IMR-90 (cell line): ENCODE measurements around the gene KCNT1. TPM values are rescaled to one million over a fixed set of nuclear protein-coding genes. Genes with fewer than 3 reads are reported as not detected.

Source experiments
- ATAC-seq: fragments of 200-7000 bp; cut with Tn5 transposase; 2 replicates; pipeline ENCODE4 v1.9.1; 2020; ENCODE audit warnings: low read depth, mild to moderate bottlenecking, moderate library complexity
- BruUV-seq: library from RNA; stranded (reverse); fragments of 400-500 nt; replicated peaks from 2 replicates; lab custom pipeline; 2021; lab: Mats Ljungman, UMichigan
- CTCF ChIA-PET: fragments of 300-600 bp; formaldehyde crosslinking; extraction: SDS; loops from one replicate; lab custom pipeline; 2021; ENCODE audit warnings: antibody characterized with exemption; lab: Yijun Ruan, JAX
- POLR2A ChIA-PET: fragments of 300-600 bp; sonication (Branson Sonifier 250); formaldehyde crosslinking; loops from one replicate; lab custom pipeline; 2022; ENCODE audit warnings: antibody characterized with exemption; ENCODE audit not compliant: unreplicated experiment; lab: Charles Lee
- DNase-seq: peaks from one replicate; pipeline ENCODE4 v3.0.0; 2013
- H2AFZ ChIP-seq: replicated peaks from 2 replicates; pipeline ENCODE3; 2013; ENCODE audit warnings: low read length, mild to moderate bottlenecking; ENCODE audit not compliant: poor library complexity
- H2AK5ac ChIP-seq: 2 replicates; pipeline ENCODE4 v1.6.1; 2013; ENCODE audit warnings: low read depth, low read length, inconsistent platforms
- H2AK9ac ChIP-seq: replicated peaks from 2 replicates; pipeline ENCODE3; 2013; ENCODE audit warnings: mild to moderate bottlenecking, low read depth, low read length, moderate library complexity; ENCODE audit not compliant: poor library complexity
- H2BK120ac ChIP-seq: 2 replicates; pipeline ENCODE4 v1.6.1; 2013; ENCODE audit warnings: low read depth, low read length, inconsistent platforms
- H2BK15ac ChIP-seq: 3 replicates; pipeline ENCODE4 v1.6.1; 2013; ENCODE audit warnings: low read depth, low read length, inconsistent platforms
- H2BK20ac ChIP-seq: 2 replicates; pipeline ENCODE4 v1.6.1; 2013; ENCODE audit warnings: low read depth, mild to moderate bottlenecking, inconsistent platforms, low read length, moderate library complexity
- H2BK5ac ChIP-seq: 2 replicates; pipeline ENCODE4 v1.6.1; 2013; ENCODE audit warnings: mild to moderate bottlenecking, low read depth, low read length, inconsistent platforms; ENCODE audit not compliant: poor library complexity, severe bottlenecking
- H3K14ac ChIP-seq: replicated peaks from 2 replicates; pipeline ENCODE4 v1.6.1; 2013; ENCODE audit warnings: low read depth, low read length, inconsistent platforms
- H3K18ac ChIP-seq: 2 replicates; pipeline ENCODE4 v1.6.1; 2013; ENCODE audit warnings: low read depth, low read length, control low read depth
- H3K23ac ChIP-seq: 2 replicates; pipeline ENCODE4 v1.6.1; 2013; ENCODE audit warnings: low read depth, low read length, inconsistent platforms
- H3K27ac ChIP-seq: 2 replicates; pipeline ENCODE4 v1.5.1; 2013; ENCODE audit warnings: mild to moderate bottlenecking, control low read depth, low read length; ENCODE audit not compliant: insufficient read depth
- H3K27me3 ChIP-seq: 2 replicates; pipeline ENCODE4 v1.6.1; 2013; ENCODE audit warnings: low read length; ENCODE audit not compliant: control insufficient read depth, insufficient read depth
- H3K36me3 ChIP-seq: 2 replicates; pipeline ENCODE4 v1.6.1; 2013; ENCODE audit warnings: low read length, mixed read lengths; ENCODE audit not compliant: control insufficient read depth, insufficient read depth
- H3K4ac ChIP-seq: 2 replicates; pipeline ENCODE4 v1.6.1; 2013; ENCODE audit warnings: low read depth, low read length, inconsistent platforms
- H3K4me1 ChIP-seq: 2 replicates; pipeline ENCODE4 v1.6.1; 2013; ENCODE audit warnings: low read length, mixed read lengths; ENCODE audit not compliant: control insufficient read depth, insufficient read depth
- H3K4me2 ChIP-seq: 2 replicates; pipeline ENCODE4 v1.6.1; 2013; ENCODE audit warnings: low read depth, mild to moderate bottlenecking, control low read depth, low read length, moderate library complexity
- H3K4me3 ChIP-seq: 2 replicates; pipeline ENCODE4 v1.5.1; 2013; ENCODE audit warnings: low read depth, mild to moderate bottlenecking, control low read depth, low read length, moderate library complexity; ENCODE audit not compliant: insufficient read depth
- H3K56ac ChIP-seq: 2 replicates; pipeline ENCODE4 v1.6.1; 2013; ENCODE audit warnings: low read length, inconsistent platforms; ENCODE audit not compliant: insufficient read depth; ENCODE audit errors: extremely low read depth
- H3K79me1 ChIP-seq, 2 experiments: 2 replicates each; pipeline ENCODE4 v1.6.1; 2013; ENCODE audit warnings: low read length in 2 of 2, inconsistent platforms in 1 of 2, low read depth in 1 of 2
- H3K9ac ChIP-seq: 2 replicates; pipeline ENCODE4 v1.6.1; 2013; ENCODE audit warnings: low read depth, low read length, control low read depth
- H3K9me1 ChIP-seq: 2 replicates; pipeline ENCODE4 v1.6.1; 2013; ENCODE audit warnings: low read length, inconsistent platforms; ENCODE audit not compliant: insufficient read depth
- H3K9me3 ChIP-seq: 2 replicates; pipeline ENCODE4 v1.6.1; 2013; ENCODE audit warnings: low read length; ENCODE audit not compliant: control insufficient read depth, insufficient read depth
- H4K20me1 ChIP-seq: 2 replicates; pipeline ENCODE4 v1.6.1; 2013; ENCODE audit warnings: low read length, inconsistent platforms; ENCODE audit not compliant: insufficient read depth
- H4K5ac ChIP-seq: 2 replicates; pipeline ENCODE4 v1.6.1; 2013; ENCODE audit warnings: mild to moderate bottlenecking, low read depth, low read length, control low read depth
- H4K8ac ChIP-seq, 2 experiments: 2 replicates each; pipeline ENCODE4 v1.6.1; 2013; ENCODE audit warnings: low read depth in 2 of 2, low read length in 2 of 2, control low read depth in 1 of 2, inconsistent platforms in 1 of 2
- H4K91ac ChIP-seq: 2 replicates; pipeline ENCODE4 v1.6.1; 2013; ENCODE audit warnings: low read depth, low read length, inconsistent platforms; ENCODE audit not compliant: insufficient read depth
- CHD1 ChIP-seq: IDR thresholded peaks from 2 replicates; pipeline ENCODE4 v1.6.1; 2012; ENCODE audit warnings: low read depth, low read length, improper control_type of control experiment
- FOS ChIP-seq: fragments of 150-350 bp; IDR thresholded peaks from 2 replicates; pipeline ENCODE4 v1.6.1; 2016; ENCODE audit warnings: low read depth, low read length
- RCOR1 ChIP-seq: IDR thresholded peaks from 2 replicates; pipeline ENCODE4 v1.6.1; 2012; ENCODE audit warnings: mild to moderate bottlenecking, low read length, improper control_type of control experiment; ENCODE audit not compliant: insufficient replicate concordance
- RFX5 ChIP-seq: IDR thresholded peaks from 2 replicates; pipeline ENCODE4 v1.8.0; 2012; ENCODE audit warnings: low read depth, mild to moderate bottlenecking, low read length, moderate library complexity
- WGBS, 2 experiments: methylation state at CpG; one replicate each; pipeline versions ENCODE4 v1.1.5 to v1.1.7; 2013; ENCODE audit warnings: missing lambda C conversion rate in 2 of 2; ENCODE audit not compliant: insufficient read length in 1 of 2; ENCODE audit errors: extremely low coverage in 2 of 2; 5-methylcytosine and 5-hydroxymethylcytosine counted together
- dilution Hi-C: fragments of 300-500 bp; cut with HindIII; formaldehyde crosslinking; loops from one replicate; pipeline ENCODE4 v1.14.3; 2018; ENCODE audit warnings: low sequenced_read_pairs; ENCODE audit not compliant: unreplicated experiment
- in situ Hi-C: fragments of 300-500 bp; cut with MboI; formaldehyde crosslinking; loops from 3 replicates; pipeline ENCODE4 v1.14.3; 2019; ENCODE audit warnings: low sequenced_read_pairs, inconsistent platforms, mixed read lengths
- intact Hi-C: fragments of 100-400 bp; cut with micrococcal nuclease; formaldehyde crosslinking; loops from 2 replicates; pipeline ENCODE4 v1.10.0; 2022
- polyA plus RNA-seq, 3 experiments: library from polyadenylated mRNA; depleted of rRNA; stranded (reverse); fragments of >200 nt; gene quantifications; 2 replicates each; pipeline ENCODE4 v1.2.3, GENCODE V29; 2012; ENCODE audit warnings: low replicate concordance in 1 of 3
- total RNA-seq: library from RNA; depleted of rRNA; stranded (reverse); fragments of >200 nt; gene quantifications from 2 replicates; pipeline ENCODE4 v1.2.3, GENCODE V29; 2012
- TF ChIP-seq, protein P1 (sequence below): fragments of 150-350 bp; IDR thresholded peaks from 2 replicates; pipeline ENCODE4 v1.6.1; 2017; ENCODE audit warnings: mild to moderate bottlenecking, antibody characterized with exemption, low read length, low read depth

KCNT1 gene
- total and polyA plus RNA-seq, 2 of the 4 experiments (the other 2 are of a cell fraction), result not detected

DNA sequence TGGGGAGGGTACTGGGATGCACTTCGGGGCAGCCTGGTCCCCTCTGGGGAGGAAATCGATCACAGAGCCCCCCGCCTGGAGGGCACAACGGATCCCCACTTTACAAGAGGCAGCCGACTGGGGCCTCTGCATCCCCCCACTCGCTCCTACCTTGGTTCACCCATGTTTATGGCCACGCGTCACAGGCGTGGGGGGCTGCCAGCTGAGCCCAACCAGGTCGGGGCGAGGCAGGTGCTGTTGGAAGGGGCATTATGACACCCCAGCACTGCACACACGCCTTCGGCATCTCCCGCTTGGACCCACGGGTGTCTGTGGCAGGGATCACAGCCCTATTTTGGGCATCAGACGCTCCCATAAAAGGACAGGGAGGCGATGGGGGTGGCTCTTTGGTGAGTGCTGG, 17.3 kb upstream of the KCNT1 start:
- dilution Hi-C loops, result no loop called here
- H4K20me1 ChIP-seq, result no peaks in the 10 kb centered on the region
- no peak overlapping the region for H2AK5ac ChIP-seq
- no peak overlapping the region for H2BK20ac ChIP-seq
- no peaks in the 10 kb centered on the region for H3K9me3 ChIP-seq
- TF ChIP-seq FOS (no peak), RCOR1 (no peak), CHD1 (no peak), RFX5 (no peak)
- TF ChIP-seq, protein P1, sequence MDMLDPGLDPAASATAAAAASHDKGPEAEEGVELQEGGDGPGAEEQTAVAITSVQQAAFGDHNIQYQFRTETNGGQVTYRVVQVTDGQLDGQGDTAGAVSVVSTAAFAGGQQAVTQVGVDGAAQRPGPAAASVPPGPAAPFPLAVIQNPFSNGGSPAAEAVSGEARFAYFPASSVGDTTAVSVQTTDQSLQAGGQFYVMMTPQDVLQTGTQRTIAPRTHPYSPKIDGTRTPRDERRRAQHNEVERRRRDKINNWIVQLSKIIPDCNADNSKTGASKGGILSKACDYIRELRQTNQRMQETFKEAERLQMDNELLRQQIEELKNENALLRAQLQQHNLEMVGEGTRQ, result no peak
- no peak overlapping the region for H4K91ac ChIP-seq
- H2BK5ac ChIP-seq, result no peak overlapping the region
- no peaks in the 10 kb centered on the region for H3K9me1 ChIP-seq
- H2AK9ac ChIP-seq, result no peak overlapping the region
- no peaks in the 10 kb centered on the region for H3K36me3 ChIP-seq
- H3K56ac ChIP-seq, result no peak overlapping the region
- no peak overlapping the region for H3K14ac ChIP-seq
- no peaks in the 10 kb centered on the region for H3K79me1 ChIP-seq
- H4K8ac ChIP-seq, result no peak overlapping the region
- H3K4me3 ChIP-seq, result no peak overlapping the region
- ChIA-PET CTCF (no interaction called here), POLR2A (no interaction called here)
- no peak overlapping the region for H3K27ac ChIP-seq
- H3K4me2 ChIP-seq, result no peak overlapping the region
- no peak overlapping the region for H3K18ac ChIP-seq
- H2BK15ac ChIP-seq, result no peak overlapping the region
- no TSS peak for BruUV-seq
- no peaks in the 10 kb centered on the region for H3K4me1 ChIP-seq
- no peak overlapping the region for H2BK120ac ChIP-seq
- no peak overlapping the region for H2AFZ ChIP-seq
- whole genome bisulfite sequencing, 2 experiments, result 67% methylated on average over 10 of the region's 17 CpGs; no CpG with 5 or more reads in 1 of the 2 experiments
- H4K5ac ChIP-seq, result no peak overlapping the region
- no peak overlapping the region for H3K4ac ChIP-seq
- no peak for DNase-seq
- no peaks in the 10 kb centered on the region; the same call in 1 of the 2 replicates for H3K27me3 ChIP-seq
- no peak overlapping the region for H3K9ac ChIP-seq
- intact Hi-C loops, result no loop called here
- no peak overlapping the region for H3K23ac ChIP-seq
- in situ Hi-C loops, result no loop called here
- no peak for ATAC-seq
